ENCODE measurements around the gene TMEM200B.
"Not testable (repeated sequence)": the region's sequence is repeated elsewhere in the genome, so short reads cannot be mapped to it uniquely, and the experiment has no call there.

The TMEM200B gene

DNA sequence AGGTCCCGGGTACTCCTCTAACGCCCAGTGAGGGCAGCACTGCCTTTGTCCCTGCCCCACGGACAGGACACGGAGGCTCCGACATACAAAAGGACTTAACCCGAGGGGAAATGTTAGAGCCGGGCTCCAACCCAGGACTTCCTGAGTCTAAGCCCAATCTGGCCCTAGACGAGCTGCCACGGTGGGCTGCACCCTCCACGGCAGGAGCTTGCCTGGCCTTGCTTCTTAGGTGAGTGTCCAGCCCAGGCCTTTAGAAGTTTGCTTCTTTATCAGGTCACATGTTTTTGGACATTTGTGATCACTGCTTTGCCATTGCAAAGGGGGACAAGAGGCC, 11.0 kb upstream of the TMEM200B start:
- no peak for DNase-seq (ENCODE audit: low read depth in 2 of 2)

DNA sequence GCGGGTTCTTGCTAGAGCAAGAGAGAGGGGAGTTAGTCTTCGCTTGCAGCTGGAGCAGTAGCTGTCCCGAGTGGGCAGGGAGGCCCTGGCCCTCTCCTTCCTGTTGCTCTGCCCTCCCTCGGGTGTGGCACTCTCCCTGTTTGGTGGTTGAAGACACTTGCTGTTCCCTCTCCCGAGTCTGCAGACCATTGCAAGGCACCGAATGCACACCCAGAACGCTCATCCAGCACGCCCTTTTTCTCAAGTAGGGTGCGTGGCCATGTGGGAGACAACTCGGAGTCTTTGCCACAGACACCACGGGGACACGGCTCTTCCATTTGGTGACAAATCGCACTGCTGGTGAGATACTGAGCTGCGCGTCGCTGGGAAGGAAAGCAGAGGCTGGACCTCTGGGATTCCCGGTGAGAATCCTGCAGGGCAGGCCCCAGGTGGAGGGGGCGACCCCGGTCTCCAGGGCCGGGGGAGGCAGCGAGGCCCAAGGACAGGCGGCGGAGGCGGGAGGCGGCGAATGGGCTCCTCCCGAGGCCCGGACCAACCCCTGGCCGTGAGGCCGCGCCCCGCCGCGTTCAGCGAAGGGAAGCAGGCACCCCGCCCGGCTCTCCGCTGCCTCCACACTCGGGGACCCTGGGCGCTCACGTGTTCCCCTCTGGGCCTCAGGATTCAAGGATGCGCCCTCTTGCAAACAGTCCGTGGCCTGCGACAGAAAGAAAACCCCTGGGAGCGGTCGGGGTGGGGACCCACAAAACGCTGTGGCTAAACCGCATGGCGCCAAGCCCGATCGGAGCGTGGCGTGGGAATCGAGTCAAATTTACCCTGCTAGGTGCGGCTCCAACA, 10.4 kb upstream of the TMEM200B start:
- no peak for DNase-seq (ENCODE audit: low read depth in 2 of 2)

DNA sequence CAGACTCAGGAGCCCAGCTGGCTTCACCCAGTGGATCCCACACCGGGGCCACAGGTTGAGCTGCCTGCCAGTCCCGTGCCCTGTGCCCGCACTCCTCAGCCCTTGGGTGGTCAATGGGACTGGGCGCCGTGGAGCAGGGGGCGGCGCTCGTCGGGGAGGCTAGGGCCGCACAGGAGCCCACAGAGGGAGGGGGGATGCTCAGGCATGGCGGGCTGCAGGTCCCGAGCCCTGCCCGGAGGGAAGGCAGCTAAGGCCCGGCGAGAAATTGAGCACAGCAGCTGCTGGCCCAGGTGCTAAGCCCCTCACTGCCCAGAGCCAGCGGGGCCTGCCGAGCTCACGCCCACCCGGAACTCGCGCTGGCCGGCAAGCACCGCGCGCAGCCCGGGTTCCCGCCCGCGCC, 7.4 kb upstream of the TMEM200B start:
- not testable (repeated sequence) for DNase-seq (ENCODE audit: low read depth in 2 of 2)

DNA sequence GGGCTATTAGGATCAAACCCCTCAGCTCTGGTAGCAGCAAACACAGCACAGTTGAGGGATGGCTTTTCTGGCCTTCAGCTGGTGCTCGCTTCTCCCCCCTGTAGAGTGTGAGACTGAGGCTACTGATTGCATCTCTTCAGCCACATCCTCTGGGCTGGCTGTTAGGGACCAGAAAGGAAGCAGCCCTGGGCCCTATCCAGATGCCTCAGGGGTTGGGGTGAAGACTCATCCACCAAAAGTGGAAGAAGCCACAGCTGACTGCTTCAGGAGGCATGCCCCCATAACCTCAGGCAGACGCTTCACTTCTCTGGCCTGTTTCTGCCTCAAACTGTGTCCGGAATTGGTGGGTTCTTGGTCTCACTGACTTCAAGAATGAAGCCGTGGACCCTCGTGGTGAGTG, 6.2 kb upstream of the TMEM200B start:
- no peak for DNase-seq (ENCODE audit: low read depth in 2 of 2)

DNA sequence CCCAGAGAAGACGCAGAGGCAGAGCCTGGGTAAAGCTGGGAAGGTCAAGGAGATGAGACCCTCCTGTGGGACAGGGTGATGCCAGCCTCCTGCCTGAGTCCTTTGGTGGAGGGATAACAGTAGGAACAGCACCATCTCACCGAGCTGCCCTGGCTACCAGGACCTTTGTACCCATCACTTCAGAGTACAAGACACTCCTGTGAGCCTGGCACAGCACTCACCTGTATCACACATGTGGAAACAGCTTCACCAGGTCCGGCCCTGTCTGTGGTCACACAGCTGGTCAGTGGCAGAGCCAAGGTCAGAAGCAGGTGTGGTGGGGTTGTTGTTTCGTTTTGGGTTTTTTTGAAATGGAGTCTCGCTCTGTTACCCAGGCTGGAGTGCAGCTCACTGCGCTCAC, 5.0 kb upstream of the TMEM200B start:
- no peak for DNase-seq (ENCODE audit: low read depth in 2 of 2)

DNA sequence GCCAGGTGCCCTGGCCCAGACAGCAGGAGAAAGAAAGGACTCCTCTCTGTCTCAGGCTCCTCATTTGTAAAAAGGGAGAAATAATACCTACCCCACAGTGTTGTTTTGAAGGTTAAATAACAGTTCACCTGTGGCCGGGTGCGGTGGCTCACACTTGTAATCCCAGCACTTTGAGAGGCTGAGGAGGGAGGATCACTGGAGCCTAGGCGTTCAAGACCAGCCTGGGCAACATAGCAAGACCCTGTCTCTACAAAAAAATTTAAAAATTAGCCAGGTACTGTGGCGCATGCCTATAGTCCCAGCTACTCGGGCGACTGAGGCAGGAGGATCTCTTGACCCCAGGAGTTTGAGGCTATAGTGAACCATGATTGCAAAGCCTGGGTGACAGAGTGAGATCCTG, 2.5 kb upstream of the TMEM200B start:
- DNase-seq (ENCODE audit: low read depth in 2 of 2): no peak

DNA sequence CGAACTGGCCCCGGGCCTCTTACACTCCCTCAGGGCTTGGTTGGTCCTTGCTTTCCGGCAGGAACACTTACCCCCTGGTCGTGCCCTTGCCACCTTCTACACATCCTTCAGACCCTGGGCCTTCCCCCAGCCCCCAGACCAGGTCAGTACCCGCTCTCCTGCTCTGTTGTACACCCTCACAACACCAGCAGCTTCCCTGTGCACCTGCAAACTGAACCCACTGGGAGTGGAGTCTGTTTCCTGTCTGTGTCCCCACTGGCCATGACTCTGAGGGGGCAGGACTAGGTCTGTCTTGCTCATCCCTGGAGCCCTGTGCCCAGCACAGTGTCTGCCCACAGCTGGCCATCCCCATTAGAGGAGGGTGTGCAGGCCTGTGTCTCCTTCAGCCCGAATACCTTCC, 2.1 kb upstream of the TMEM200B start:
- no peak for DNase-seq (ENCODE audit: low read depth in 2 of 2)

DNA sequence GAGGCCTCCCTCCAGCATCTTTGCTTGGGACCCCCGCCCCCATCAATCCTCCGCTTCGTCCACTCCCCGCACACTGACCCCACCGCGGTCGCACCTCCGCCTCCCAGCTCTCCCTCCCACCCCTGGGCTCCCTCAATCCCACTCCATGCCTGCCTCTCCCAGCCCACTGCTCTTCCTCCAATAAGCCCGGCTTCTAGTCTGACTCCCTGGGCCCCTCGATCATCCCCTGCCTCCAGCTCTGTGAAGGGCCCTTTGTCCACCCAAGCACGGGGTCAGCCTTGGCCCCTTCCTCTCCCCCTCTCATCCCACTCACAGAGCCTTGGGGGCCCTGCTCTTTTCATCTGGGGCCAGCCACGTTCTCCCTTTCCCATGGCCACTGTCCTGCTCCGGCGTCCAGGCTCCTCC, 1.5 kb upstream of the TMEM200B start:
- DNase-seq (ENCODE audit: low read depth in 2 of 2): no peak

DNA sequence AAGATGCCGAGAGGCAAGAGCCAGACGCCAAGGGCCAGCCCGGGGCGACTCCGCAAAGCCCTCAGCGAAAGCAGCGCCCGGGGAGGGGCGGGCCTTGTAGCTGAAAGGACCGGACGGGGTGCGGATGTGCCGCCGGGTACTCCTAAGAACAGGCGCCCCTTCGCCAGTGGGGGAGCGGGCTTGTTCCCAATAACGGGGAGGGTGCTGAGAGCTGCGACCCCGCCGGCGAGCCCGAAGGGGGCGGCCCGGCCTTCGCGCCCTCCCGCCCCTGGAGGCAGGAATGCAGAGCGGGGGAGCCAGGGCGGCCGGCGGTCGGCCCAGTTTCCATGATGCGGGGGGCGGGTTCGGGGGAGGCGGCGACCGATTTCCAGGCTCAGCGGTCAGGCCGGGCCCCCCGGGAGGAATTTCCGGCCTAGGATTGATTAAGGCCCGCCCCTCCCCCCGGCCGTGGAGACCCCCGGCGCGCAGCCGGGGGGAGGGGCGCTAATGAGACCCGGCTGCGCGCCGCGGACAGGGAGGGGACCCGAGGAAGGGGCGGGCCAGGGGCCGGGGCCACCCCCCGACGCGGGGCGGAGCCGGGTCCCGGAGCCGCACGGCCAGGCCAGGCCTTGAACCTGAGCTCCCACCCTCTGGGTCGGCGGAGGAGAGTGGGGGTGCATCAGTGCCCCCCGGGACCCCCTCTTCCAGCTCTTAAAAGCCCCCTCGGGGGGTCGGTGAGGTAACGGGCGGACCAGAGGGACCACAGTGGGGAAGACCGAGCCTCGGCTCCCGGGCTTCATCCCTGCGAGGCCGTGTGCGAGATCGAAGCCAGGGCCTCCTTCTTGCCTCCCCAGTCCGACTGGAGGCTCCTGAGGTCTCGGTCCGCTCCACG, 898 bp upstream of the TMEM200B start:
- peak in 1 of 2 donors; percentile 29 for DNase-seq (ENCODE audit: low read depth in 2 of 2)

DNA sequence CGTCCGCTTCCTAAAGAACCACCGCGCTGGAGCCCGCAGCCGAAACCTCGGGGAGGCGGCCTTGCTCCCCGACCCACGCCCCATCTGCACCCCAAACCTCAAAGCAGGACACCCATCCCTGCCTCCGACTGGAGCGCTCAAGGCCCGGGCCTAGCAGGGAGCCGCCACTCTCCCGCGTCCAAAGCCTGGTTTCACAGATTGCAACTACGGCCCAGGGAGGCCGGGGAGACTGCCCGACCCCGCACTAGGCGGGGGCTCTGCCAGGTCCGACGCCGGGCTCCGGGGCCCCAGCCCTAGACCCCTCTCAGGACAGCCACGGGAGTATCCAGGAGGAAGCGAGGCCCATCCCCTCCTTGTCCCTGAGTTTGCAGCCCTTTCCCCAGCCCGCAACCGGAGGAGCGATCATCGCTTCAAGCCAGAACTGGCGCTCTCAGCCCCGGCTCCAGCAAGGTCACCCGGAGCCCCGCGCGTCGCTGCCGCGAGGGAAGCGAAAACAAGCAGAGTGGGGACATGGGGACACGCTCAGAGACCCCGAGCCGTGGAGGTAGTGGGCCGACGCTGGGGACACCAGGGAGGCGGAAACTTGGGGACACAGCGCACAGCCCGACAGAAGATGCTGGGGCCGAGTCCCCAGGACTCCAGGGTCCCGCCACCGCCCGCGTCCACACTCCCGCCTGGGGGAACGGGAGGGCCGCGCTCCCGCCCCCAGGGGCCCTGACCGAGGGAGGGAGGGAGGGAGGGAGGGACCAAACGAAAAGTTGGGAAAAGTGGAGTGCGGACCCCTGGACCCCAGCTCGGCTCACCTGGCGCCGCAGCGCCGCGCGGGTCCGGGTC, 433 bp downstream of the TMEM200B start:
- DNase-seq (ENCODE audit: low read depth in 2 of 2): no peak

DNA sequence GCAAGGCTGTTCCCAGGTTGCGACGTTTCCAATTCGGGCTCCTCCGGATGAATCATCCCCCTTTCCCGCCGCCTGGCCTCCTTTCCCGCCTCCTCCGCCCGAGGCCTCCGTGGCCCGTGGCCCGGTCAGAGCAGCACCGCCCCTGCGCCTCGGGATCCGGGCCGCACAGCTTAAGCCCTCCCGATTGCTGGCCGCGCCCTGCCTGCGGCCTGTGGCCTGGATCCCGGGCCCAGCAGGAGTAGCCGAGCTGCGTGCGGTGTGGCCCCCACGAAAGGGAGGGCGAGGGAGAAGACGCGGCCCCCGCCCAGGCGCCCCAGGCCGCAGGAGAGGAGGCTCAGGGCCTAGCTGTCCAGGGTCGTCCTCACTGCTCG, 1.0 kb downstream of the TMEM200B start:
- no peak for DNase-seq (ENCODE audit: low read depth in 2 of 2)

DNA sequence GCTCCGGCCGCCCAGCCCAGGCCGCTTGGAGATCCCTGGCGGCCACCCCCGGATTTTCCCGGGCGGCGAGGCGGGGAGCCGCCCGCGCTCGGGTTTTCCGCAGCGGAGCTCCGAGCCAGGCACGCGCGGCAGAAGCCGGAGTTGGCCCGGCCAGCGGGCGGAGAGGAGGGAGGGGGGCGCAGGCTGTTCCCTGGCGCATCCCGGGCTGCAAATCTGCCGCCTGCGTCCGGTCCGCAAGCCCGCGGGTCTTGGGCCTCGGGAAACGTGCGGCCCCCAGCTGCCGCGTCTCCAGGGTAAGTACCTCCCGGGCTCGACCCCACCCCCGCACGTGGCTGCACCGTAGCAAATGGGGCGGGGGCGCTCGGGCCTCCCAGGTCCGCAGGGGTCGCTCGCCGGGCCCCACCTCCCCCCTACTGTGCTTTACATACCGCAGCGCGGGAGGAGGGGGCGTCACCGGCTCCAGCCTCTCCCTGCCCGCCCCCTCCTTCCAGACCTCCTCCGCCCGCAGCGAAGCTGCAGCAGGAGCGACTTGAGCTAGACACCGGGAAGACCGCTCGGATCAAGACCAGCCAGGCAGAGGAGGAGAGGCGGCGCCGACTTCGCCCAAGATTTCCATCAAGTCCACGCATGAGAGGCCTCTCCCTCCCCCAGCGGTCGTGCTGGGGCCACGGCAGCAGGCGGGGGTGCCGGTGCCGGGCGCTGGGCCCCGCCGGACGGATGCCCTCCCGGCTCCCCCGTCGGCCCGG, 1.6 kb downstream of the TMEM200B start:
- no peak for DNase-seq (ENCODE audit: low read depth in 2 of 2)

DNA sequence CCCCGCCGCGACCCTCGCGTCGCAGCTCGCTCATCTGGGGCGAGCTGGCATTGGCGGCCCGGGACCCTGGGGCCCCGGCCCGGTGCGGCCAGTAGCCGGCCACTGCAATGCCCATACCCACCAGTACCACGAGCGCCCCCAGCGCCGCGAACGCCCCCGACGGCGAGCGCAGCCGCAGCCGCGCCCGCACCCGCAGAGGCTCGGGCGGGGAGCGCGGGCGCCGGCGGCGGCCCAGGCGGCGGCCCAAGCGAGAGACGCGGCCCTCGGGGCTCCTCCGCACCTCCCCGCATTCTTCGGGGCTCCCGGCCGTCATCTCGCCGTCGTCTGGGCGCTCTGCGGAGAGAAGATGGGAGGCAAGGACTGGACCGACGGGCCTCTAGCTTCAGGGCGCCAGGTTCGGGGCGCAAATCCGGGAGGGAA, 2.2 kb downstream of the TMEM200B start:
- DNase-seq (ENCODE audit: low read depth in 2 of 2): no peak

DNA sequence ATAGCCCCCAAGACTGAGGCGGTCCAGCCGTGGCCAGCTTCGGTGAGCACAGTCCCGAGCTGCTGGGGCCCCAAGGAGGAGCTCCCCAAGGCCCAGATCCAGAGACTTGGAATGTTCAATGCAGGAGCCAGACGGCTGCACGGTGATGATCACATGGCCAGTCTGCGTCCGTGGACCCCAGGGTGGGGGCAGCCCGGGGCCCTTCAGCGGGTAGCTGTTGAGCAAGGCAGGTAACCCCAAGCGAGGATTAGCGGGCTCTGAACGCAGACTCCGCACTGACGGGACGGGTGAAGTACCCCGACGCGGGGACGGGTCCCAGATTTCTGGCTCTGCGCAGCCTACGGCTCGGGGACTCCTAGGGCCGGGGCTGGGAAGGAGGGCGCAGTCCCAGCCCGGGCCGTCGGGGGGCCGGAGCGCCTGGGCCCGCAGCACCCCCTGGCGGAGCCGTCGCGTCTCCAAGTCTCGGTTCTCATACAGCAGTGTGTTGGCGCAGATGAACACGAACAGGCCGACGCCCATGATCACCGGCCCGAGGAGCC, 2.7 kb downstream of the TMEM200B start:
- DNase-seq (ENCODE audit: low read depth in 2 of 2): peak; percentile 19 to 29

DNA sequence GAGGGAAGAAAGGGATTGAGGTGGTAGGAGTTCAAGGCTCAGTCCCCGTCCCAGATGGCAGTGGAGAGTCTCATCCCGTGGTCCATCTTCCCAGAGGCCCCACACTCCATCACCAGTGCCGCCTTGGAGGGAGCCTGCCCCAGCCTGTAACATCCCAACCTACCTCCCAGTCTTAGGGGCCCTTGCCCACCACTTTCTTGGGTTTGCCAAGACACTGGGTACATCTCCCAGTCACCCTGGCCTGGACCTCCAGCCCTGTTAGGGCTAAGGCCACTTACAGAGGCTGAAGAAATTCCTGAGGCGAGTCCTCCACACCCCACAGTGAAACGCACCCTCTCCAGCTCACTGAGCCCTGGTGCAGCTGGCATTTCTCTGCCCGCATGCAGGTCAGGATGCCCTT, 3.3 kb downstream of the TMEM200B start:
- DNase-seq (ENCODE audit: low read depth in 2 of 2): no peak

DNA sequence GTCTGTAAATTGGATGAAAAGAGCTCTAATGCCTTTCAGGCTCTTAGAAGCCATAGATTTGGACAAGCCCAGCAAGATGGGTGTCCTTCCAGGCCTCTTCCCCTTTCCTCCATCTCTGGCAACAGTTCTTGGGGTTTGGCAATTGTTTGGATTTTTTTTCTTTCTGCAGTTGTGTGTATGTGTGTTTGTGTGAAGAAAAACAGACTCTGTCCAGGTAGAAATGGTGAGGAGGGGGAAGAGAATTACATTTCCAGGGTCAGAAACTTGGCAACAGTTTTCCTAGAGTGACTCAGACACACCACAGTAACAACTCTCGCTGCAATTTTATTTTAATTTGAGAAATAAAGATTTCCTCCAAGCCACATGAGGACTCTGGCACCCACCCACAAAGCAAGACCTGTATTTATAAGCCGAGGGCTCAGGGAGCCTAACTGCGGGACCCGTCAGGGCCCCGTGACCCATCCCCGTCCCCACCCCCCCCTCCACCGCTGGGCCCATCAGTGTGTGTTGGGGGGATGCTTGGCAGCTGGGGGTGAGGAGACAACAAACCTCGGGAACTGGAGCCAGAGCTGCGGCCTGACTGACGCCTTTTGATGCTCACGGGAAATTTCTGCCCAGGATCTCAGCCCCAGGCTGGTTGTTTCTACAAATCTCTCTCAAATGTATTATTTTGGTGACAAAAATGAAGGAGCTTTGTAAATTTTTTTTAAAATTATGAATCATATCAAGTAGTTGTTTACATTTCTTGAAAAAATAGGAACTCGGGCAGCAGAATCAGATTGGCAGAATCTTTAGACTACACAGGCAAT, 4.4 kb downstream of the TMEM200B start:
- no peak for DNase-seq (ENCODE audit: low read depth in 2 of 2)

DNA sequence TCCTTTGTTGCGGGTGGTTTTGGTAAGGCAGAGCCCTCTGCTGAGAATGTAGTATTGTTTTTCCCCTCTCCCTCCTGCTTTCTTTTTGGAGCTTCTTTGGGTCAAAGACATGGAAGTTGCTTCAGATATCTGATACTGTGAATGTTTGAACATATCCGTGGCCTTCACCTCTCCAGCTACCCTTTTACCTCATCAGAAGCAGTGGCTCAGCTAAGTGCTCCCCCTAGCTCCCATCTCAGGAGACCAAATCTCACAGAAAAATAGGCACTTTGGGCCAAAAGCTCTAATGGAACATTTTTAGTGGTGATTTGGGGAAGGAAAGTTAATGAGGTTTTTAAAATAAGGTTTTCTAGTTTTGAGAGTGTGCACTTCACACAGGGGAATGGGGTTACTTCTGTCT, 6.3 kb downstream of the TMEM200B start:
- DNase-seq (ENCODE audit: low read depth in 2 of 2): no peak

DNA sequence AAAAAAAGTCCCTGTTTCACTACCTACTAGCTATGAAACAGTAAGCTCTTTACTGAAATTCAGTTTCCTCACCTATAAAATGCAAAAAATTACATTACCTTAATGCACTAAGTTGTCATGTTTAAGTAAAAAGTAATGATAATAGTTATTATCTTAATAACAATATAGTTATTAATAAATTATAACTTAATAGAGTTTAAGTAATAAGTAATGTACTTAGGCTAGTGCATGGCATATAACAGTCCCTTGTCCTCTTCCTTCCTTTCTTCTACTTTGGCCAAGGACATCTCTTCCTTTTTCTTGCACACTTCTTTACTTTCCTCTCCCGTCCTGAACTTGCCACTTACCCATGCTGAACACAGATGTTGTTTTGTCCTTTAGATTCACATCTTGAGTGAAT, 9.0 kb downstream of the TMEM200B start:
- DNase-seq (ENCODE audit: low read depth in 2 of 2): no peak

DNA sequence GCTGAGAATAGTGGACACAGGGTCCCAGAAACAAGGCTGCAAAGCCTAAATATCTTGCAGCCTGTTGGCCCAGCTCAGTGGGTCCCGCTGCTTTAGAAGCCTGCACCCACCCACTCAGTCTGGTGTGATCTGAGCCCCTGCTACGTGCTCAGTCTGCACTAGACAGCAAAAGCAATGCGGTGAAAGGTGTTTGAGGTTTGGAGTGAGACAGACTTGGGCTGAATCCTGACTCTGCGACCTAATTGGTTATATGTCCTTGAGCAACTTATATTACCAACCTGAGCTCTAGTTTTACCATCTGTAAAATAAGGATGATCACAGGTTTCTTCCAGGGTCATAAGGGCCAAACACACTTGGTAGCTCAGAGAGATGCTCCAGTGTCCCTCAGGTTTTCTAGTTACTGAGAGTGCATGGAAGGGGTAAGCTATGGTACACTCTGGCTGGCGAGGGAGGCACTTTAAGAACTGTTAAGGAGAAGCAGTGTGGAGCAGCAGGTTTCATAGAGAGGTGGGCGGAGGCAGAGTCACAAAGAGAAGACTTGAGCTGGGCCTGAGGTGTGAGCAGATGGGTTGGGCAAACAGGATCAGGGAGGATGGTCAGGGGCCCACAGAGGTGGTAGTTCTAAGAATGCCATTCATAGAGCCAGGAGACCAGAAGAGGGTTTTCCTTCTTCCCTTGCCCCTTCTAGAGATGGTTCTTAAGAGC, 10.1 kb downstream of the TMEM200B start:
- no peak for DNase-seq (ENCODE audit: low read depth in 2 of 2)
